ENCODE measurements around the gene LRFN2.

LRFN2 gene

DNA sequence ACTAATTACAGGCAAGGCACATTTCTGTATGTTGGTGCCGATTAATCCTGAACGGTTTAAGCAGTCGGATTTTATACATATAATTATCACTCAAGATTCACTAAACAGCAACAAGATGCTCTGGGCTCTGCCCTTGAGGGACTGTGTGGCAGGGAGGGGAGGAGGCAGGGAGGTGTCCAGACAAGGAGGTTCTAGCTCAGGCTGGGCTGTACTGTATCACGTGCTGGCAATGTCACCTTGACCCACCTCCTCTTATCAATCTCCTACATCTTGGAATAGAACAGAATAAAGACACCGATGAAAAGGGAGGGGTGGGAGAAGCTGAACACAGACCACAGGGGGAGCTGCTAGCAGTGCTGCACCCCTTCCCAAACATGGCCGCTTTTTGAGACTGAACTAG is 65.7 kb downstream of the LRFN2 start:
- 86 to 94% methylated on average over 2 to 3 of the region's 6 CpGs for WGBS, 2 experiments (ENCODE audit: insufficient coverage in 2 of 2)
- Histone ChIP-seq H3K4me3 (ENCODE audit: extremely low read depth, insufficient read depth, low read length, poor library complexity, severe bottlenecking) (no peak overlapping the region), H3K36me3 (ENCODE audit: control insufficient read depth, insufficient read depth, low read length) (no peaks in the 10 kb centered on the region), H3K27ac (ENCODE audit: low read depth, low read length, severe bottlenecking) (no peak overlapping the region), H3K4me1 (ENCODE audit: control insufficient read depth, insufficient read depth, low read length, poor library complexity, severe bottlenecking) (no peaks in the 10 kb centered on the region), H3K9me3 (ENCODE audit: control insufficient read depth, low read length) (no peaks in the 10 kb centered on the region)

- 87 to 91% methylated on average over 6 to 7 of the region's 10 CpGs for WGBS, 2 experiments (ENCODE audit: insufficient coverage in 2 of 2)
- H3K27ac ChIP-seq (ENCODE audit: low read depth, low read length, severe bottlenecking): no peak overlapping the region
- H3K4me1 ChIP-seq (ENCODE audit: control insufficient read depth, insufficient read depth, low read length, poor library complexity, severe bottlenecking): no peaks in the 10 kb centered on the region
- H3K4me3 ChIP-seq (ENCODE audit: extremely low read depth, insufficient read depth, low read length, poor library complexity, severe bottlenecking): no peak overlapping the region
- no peaks in the 10 kb centered on the region for H3K36me3 ChIP-seq (ENCODE audit: control insufficient read depth, insufficient read depth, low read length)
- no peaks in the 10 kb centered on the region for H3K9me3 ChIP-seq (ENCODE audit: control insufficient read depth, low read length)
Observed at GRCh38 chr6:40520678-40521077, 66.5 kb downstream of the LRFN2 start.

- Histone ChIP-seq H3K27ac (ENCODE audit: low read depth, low read length, severe bottlenecking) (no peak overlapping the region), H3K4me3 (ENCODE audit: extremely low read depth, insufficient read depth, low read length, poor library complexity, severe bottlenecking) (no peak overlapping the region), H3K9me3 (ENCODE audit: control insufficient read depth, low read length) (no peaks in the 10 kb centered on the region), H3K4me1 (ENCODE audit: control insufficient read depth, insufficient read depth, low read length, poor library complexity, severe bottlenecking) (no peaks in the 10 kb centered on the region), H3K36me3 (ENCODE audit: control insufficient read depth, insufficient read depth, low read length) (no peaks in the 10 kb centered on the region)
- 86 to 93% methylated on average over 5 of the region's 5 CpGs for WGBS, 2 experiments (ENCODE audit: insufficient coverage in 2 of 2)
Observed at GRCh38 chr6:40520084-40520483, 67.1 kb downstream of the LRFN2 start.

- Histone ChIP-seq H3K4me1 (ENCODE audit: control insufficient read depth, insufficient read depth, low read length, poor library complexity, severe bottlenecking) (no peaks in the 10 kb centered on the region), H3K27ac (ENCODE audit: low read depth, low read length, severe bottlenecking) (no peak overlapping the region), H3K4me3 (ENCODE audit: extremely low read depth, insufficient read depth, low read length, poor library complexity, severe bottlenecking) (no peak overlapping the region), H3K9me3 (ENCODE audit: control insufficient read depth, low read length) (no peaks in the 10 kb centered on the region), H3K36me3 (ENCODE audit: control insufficient read depth, insufficient read depth, low read length) (no peaks in the 10 kb centered on the region)
- 96% methylated on average over 4 of the region's 5 CpGs; no CpG with 5 or more reads in 1 of the 2 experiments for WGBS, 2 experiments (ENCODE audit: insufficient coverage in 2 of 2)
Observed at GRCh38 chr6:40517654-40518053, 69.5 kb downstream of the LRFN2 start.

DNA sequence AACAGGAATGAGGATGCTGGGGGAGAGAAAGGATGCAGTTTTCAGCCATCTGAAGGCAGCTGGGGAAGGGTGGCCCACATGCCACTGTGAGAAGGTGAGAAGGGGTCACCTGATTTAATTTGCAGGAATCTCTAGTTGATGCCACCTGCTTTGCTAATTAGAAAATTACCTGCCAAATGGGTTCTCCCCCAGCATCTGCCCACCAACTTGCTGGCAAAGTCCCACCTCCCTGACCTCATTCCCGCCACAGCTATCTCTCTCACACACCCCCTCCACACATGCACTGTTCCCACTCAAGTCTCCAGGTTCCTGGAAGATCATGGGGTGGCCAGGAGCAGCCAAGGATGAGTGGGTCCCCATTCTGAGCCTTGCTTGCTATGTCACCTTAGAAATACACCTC is 70.7 kb downstream of the LRFN2 start:
- Histone ChIP-seq H3K4me1 (ENCODE audit: control insufficient read depth, insufficient read depth, low read length, poor library complexity, severe bottlenecking) (peaks cover 10% of the 10 kb centered on the region), H3K36me3 (ENCODE audit: control insufficient read depth, insufficient read depth, low read length) (no peaks in the 10 kb centered on the region), H3K4me3 (ENCODE audit: extremely low read depth, insufficient read depth, low read length, poor library complexity, severe bottlenecking) (no peak overlapping the region), H3K9me3 (ENCODE audit: control insufficient read depth, low read length) (no peaks in the 10 kb centered on the region), H3K27ac (ENCODE audit: low read depth, low read length, severe bottlenecking) (no peak overlapping the region)
- 100% methylated on average over 1 of the region's 1 CpG for WGBS, 2 experiments (ENCODE audit: insufficient coverage in 2 of 2)

DNA sequence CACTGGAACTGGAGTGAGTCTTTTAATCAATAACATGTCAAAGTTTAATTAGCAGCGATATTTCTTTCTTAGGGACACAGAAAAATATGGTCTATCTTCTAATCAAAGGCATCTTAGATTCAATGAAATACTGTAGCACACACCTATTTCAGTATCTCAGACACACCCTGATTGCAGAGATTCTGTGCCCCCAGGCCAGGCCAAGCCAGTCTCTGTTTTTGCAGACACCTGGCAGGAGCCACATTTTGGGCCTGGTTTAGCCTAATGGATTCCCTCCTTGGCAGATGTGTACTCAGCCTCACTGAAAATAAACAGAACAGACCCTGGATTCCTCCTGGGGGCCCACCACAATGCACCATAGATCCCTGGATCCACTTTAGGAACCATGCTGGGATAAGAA is 74.8 kb downstream of the LRFN2 start:
- no peak overlapping the region for H3K4me3 ChIP-seq (ENCODE audit: extremely low read depth, insufficient read depth, low read length, poor library complexity, severe bottlenecking)
- no peaks in the 10 kb centered on the region for H3K9me3 ChIP-seq (ENCODE audit: control insufficient read depth, low read length)
- H3K4me1 ChIP-seq (ENCODE audit: control insufficient read depth, insufficient read depth, low read length, poor library complexity, severe bottlenecking): peaks cover 23% of the 10 kb centered on the region
- H3K36me3 ChIP-seq (ENCODE audit: control insufficient read depth, insufficient read depth, low read length): no peaks in the 10 kb centered on the region
- no peak overlapping the region for H3K27ac ChIP-seq (ENCODE audit: low read depth, low read length, severe bottlenecking)
- 89% methylated on average over 1 of the region's 1 CpG; no CpG with 5 or more reads in 1 of the 2 experiments for WGBS, 2 experiments (ENCODE audit: insufficient coverage in 2 of 2)

DNA sequence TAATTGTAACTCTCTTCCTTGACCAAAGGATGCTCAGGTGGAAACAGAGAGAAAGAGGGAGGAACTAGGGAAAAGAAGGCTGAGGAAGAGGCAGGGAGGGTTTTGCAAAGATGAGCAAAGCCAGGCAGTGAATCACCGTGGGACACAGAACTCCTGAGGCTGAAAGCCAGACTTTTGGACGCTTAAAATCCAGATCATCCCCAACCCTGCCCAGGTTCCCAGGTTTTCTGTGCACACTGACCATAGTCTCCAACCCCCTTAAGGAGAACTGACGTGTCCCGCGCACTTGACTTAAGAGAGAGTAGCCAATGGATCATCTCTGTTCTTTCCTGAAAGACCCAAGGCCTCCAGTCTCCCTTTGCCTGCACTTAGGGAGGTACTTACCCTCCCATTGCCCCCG is 75.3 kb downstream of the LRFN2 start:
- Histone ChIP-seq H3K4me3 (ENCODE audit: extremely low read depth, insufficient read depth, low read length, poor library complexity, severe bottlenecking) (no peak overlapping the region), H3K27ac (ENCODE audit: low read depth, low read length, severe bottlenecking) (no peak overlapping the region), H3K36me3 (ENCODE audit: control insufficient read depth, insufficient read depth, low read length) (no peaks in the 10 kb centered on the region), H3K4me1 (ENCODE audit: control insufficient read depth, insufficient read depth, low read length, poor library complexity, severe bottlenecking) (peaks cover 23% of the 10 kb centered on the region), H3K9me3 (ENCODE audit: control insufficient read depth, low read length) (no peaks in the 10 kb centered on the region)
- 87 to 97% methylated on average over 5 of the region's 6 CpGs for WGBS, 2 experiments (ENCODE audit: insufficient coverage in 2 of 2)

- Histone ChIP-seq H3K4me1 (ENCODE audit: control insufficient read depth, insufficient read depth, low read length, poor library complexity, severe bottlenecking) (peaks cover 23% of the 10 kb centered on the region), H3K9me3 (ENCODE audit: control insufficient read depth, low read length) (no peaks in the 10 kb centered on the region), H3K36me3 (ENCODE audit: control insufficient read depth, insufficient read depth, low read length) (no peaks in the 10 kb centered on the region), H3K27ac (ENCODE audit: low read depth, low read length, severe bottlenecking) (no peak overlapping the region), H3K4me3 (ENCODE audit: extremely low read depth, insufficient read depth, low read length, poor library complexity, severe bottlenecking) (no peak overlapping the region)
- WGBS, 2 experiments (ENCODE audit: insufficient coverage in 2 of 2): 78 to 92% methylated on average over 4 of the region's 4 CpGs
Observed at GRCh38 chr6:40510442-40510841, 76.7 kb downstream of the LRFN2 start.

DNA sequence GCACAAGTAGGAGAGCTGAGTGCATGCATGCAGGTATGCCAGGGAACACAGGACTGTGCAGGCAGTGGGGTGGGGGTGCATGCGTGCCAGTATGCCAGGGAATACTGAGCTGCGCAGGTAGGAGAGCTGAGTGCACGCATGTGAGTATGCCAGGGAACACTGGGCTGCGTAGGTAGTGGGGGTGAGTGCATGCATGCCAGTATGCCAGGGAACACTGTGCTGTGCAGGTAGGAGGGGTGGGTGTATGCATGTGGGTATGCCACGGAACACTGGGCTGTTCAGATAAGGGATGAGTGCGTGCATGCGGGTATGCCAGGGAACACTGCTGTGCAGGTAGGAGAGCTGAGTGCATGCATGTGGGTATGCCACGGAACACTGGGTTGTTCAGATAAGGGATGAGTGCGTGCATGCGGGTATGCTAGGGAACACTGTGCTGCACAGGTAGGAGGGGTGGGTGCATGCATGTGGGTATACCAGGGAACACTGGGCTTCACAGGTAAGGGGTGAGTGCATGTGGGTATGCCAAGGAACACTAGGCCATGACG is 77.4 kb downstream of the LRFN2 start:
- Histone ChIP-seq H3K27ac (ENCODE audit: low read depth, low read length, severe bottlenecking) (no peak overlapping the region), H3K4me1 (ENCODE audit: control insufficient read depth, insufficient read depth, low read length, poor library complexity, severe bottlenecking) (peaks cover 23% of the 10 kb centered on the region), H3K36me3 (ENCODE audit: control insufficient read depth, insufficient read depth, low read length) (no peaks in the 10 kb centered on the region), H3K9me3 (ENCODE audit: control insufficient read depth, low read length) (no peaks in the 10 kb centered on the region), H3K4me3 (ENCODE audit: extremely low read depth, insufficient read depth, low read length, poor library complexity, severe bottlenecking) (no peak overlapping the region)
- 86 to 87% methylated on average over 9 to 10 of the region's 11 CpGs for WGBS, 2 experiments (ENCODE audit: insufficient coverage in 2 of 2)

GRCh38 chr6:40509086-40509485 is 78.1 kb downstream of the LRFN2 start:
- WGBS, 2 experiments (ENCODE audit: insufficient coverage in 2 of 2): 90 to 100% methylated on average over 1 of the region's 1 CpG
- H3K36me3 ChIP-seq (ENCODE audit: control insufficient read depth, insufficient read depth, low read length): no peaks in the 10 kb centered on the region

GRCh38 chr6:40506954-40507353 is 80.2 kb downstream of the LRFN2 start:
- 93 to 98% methylated on average over 6 to 7 of the region's 9 CpGs for WGBS, 2 experiments (ENCODE audit: insufficient coverage in 2 of 2)
- H3K36me3 ChIP-seq (ENCODE audit: control insufficient read depth, insufficient read depth, low read length): no peaks in the 10 kb centered on the region
- H3K4me1 ChIP-seq (ENCODE audit: control insufficient read depth, insufficient read depth, low read length, poor library complexity, severe bottlenecking): peaks cover 17% of the 10 kb centered on the region
- H3K27ac ChIP-seq (ENCODE audit: low read depth, low read length, severe bottlenecking): no peak overlapping the region
- no peaks in the 10 kb centered on the region for H3K9me3 ChIP-seq (ENCODE audit: control insufficient read depth, low read length)
- H3K4me3 ChIP-seq (ENCODE audit: extremely low read depth, insufficient read depth, low read length, poor library complexity, severe bottlenecking): no peak overlapping the region

More at GRCh38 chr6:40509086-40509485, 78.1 kb downstream of the LRFN2 start:
- no peak overlapping the region for H3K4me3 ChIP-seq (ENCODE audit: extremely low read depth, insufficient read depth, low read length, poor library complexity, severe bottlenecking)
- H3K27ac ChIP-seq (ENCODE audit: low read depth, low read length, severe bottlenecking): no peak overlapping the region
- H3K4me1 ChIP-seq (ENCODE audit: control insufficient read depth, insufficient read depth, low read length, poor library complexity, severe bottlenecking): peaks cover 23% of the 10 kb centered on the region
- H3K9me3 ChIP-seq (ENCODE audit: control insufficient read depth, low read length): no peaks in the 10 kb centered on the region
